NCI-H2107 (cell line): ENCODE measurements around the gene PITPNM3.

Source experiments
- DNase-seq: peaks from one replicate; lab custom pipeline; 2025; lab: John Stamatoyannopoulos, UW

The PITPNM3 gene

DNA sequence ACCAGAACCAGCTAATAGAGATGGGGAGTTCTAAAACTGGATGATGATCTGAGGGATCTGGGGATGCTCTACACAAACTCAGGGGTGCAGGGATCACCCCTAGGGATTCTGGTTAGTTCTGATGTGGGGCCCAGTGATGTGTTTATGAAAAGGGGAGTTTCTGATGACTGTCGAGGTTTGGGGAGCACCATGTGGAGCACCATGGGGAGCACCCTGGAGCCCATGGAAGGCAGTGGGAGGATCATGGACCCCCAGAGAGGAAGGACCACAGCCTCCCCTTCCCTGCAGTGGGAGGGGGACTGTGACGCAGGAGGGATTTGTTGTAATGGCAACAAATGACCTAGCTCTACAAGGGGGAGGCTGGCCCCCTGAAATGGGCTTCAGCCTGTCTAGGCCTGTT, 93.7 kb downstream of the PITPNM3 start:
- DNase-seq: no peak

DNA sequence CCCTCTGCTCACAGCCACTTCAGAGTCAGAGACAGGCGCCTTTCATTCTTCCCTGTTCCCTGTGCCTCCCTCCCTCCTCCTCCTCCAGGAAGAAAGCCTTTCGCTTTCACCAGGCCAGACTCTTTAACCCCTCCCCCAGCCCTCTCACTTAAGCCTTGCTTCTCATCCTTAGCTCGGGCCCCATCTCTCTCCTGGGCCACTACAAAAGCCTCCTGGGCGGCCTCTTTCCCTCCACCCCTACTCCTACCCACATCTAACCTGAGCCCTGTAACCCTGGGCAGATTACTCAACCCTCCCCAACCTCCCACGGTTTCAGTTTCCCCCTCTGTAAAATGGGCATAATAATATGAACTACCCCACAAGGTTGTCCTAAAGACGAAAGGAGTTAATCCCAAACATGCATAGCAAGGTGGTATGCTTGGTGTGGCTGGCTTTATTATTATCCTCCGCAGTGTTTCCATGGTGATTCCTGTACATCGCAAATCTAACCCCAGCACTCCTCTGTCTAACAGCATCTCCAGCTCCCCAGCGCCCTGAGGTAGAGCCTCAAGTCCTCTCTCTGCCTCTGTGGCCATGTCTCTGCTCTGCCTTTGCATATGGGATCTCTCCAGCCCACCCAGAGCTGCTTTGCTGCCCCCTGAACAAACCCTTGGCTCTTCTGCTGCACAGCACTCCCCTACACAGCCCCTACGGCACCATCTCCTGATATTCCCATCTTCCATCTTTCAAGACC, 94.4 kb downstream of the PITPNM3 start:
- no peak for DNase-seq

DNA sequence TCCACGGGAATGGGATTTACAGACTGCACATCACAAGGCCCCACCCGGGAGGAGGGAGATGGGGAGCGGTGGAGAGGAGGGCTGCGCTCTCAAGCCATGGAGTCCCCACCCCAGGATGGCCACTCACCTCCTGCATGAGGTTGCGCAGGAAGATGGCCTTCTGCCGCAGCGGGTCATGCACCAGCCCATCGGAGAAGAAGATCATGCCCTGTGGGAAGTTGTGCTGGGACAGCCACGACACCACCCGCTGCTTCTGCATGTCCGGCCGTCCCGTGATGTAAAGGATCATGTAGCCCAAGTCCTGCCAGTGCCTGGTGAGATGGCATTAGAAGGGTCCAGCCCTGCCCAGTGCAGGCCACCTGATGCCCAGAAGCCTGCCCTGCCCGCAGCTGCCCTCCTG, 95.1 kb downstream of the PITPNM3 start:
- DNase-seq: no peak

DNA sequence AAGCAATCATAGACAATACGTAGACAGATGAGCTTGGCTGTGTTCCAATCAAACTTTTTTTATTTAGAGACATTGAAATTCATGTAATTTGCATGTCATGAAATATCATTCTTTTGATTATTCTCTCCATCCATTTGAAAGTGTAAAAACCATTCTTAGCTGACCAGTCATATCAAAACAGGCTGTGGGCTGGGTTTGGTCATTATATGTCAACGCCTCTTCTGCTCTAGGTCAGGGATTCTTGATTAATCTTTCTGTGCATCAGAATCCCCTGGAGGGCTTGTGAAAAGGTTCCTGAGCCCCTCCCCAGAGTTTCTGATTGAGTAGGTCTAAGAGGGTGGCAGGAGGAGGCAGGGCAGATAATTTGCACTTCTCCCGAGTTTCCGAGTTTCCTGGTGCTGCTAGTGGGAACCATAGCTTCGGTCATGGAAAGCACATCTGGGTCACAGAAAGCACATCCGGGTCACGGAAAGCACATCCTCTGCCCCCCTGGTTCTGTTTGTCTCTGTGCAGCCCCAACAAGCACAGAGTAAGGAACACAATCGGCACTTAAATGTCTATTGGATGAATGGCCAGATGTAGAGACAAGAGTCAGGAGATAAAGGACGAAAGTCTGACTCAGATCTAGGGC, 95.7 kb downstream of the PITPNM3 start:
- DNase-seq: no peak

DNA sequence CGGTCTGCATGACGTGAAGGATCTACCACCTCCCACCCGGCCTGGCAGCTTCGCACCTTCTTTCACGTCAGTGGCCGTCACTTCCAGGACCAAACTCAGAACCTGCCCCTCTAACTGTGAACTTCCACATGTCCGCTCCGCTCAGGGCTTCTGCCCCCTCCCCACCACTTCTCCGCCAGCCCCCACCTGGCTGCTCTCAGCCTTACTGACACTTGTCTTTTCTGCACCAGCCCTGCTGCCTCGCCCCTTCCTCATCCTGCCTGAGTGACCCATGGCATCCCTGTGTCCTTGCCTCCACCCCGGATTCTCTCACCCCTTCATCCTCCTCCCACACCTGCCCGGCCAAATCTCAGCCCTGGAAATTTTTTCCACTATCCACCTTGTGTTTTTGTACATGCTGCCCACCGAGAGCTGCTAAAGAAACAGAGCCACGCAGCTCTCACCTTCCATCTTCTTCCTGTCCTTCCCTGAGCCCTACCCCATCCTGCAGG, 97.8 kb downstream of the PITPNM3 start:
- no peak for DNase-seq

DNA sequence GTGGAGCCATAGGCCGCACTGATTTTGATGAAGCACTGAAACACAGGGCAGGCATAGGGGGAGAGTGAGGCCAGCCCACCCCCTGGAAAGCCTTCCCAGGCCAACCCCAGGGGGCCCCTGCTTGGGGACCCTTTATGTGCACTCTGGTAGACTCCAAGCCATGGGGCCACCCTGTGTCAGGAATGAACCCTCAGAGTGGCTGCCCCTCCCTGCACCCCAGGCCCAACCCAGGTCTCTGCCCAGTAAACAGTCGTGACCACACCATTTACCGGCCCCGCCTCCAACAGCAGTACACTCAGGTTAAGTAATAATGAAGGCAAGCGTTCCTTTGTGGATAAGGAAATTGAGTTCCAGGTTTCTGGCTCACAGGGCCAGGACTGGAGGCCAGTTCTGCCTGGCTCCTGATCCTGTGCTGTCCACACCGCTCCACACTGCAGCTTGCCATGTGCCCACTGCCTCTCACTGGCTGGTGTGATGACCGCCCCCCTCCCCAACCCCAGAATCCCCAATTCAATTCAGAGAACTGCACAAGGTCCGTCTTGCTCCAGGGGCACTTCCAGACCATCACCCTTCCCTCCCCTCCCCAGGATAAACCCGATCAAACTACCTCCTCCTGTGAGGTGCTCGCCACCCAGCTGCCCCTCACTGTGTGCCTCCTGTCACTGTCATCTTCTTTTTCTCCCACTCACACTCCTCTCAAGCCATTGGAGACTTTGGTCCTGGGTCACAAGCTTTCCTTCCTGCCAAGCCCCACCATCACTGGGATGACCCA, 98.5 kb downstream of the PITPNM3 start:
- DNase-seq: no peak

DNA sequence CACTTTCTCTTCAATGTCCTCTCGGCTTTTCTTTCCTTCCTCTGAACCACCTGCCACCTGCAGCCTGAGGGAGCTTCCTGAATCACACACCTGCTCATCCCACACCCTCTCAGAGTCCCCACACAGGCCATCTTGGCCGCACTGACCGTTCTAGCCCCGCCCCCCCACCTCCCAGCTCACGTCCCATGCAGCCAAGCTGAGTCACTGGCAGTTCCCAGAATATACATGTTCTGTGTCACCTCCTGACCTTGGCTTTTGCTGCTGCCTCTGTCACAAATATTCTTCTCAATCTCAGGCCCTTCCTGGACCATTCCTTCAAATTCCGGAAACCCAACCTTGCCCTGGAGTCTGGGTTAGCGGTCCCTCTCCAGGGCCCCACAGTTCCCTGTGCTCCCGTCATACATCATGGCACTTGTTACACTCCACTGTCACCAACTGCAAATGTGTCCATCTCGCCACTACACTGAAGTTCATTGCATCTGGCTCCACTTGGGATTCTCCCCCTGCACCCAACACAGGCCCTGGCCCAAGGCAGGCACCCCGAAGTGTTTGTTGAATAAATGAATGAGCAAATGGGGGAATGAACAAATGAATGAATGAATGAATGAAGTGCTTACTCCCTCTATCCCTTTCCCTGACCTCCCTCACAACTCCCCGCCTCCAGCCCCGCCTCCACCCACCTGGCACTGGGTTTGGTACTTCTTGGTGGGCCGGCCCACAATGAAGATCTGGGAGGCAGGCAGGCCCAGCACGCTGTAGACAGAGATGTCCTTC, 99.3 kb downstream of the PITPNM3 start:
- no peak for DNase-seq

DNA sequence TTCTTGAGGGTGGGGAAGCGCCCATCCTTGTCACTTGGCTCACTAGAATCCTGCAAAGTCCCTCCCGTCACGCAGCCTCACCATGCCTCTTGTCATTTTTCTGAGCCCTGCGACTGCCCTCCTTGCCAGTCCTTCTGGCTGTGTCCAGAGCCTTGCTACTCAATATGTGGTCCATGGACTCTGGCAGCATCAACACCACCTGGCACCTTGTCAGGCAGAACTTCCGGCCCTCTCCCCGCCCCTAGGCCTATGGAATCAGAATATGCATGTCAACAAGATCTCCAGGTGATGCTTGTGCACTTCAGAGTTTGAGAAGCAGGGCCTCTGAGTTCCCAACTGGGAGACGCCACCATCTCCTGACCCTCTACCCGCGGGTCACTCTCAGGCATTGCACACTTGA, 100.0 kb downstream of the PITPNM3 start:
- DNase-seq: no peak

DNA sequence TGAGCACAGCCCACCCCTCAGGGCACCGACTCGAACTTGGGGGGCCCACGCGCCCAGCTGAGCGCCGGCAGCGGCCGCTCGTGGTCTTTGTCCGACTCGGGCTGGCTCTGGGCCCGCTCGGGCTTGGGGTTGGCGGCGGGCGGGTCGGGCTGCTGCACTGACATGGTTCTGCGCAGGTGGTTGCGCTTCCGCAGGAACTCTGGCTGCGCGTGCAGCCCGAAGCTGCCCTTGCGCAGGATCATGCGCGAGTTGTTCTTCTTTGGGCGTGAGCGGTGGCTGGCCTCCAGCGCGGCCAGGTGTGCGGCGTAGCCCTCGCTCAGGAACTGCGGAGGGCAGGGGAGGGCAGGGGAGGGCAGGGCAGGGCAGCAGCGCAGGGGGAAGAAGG, 101.0 kb downstream of the PITPNM3 start:
- no peak for DNase-seq

DNA sequence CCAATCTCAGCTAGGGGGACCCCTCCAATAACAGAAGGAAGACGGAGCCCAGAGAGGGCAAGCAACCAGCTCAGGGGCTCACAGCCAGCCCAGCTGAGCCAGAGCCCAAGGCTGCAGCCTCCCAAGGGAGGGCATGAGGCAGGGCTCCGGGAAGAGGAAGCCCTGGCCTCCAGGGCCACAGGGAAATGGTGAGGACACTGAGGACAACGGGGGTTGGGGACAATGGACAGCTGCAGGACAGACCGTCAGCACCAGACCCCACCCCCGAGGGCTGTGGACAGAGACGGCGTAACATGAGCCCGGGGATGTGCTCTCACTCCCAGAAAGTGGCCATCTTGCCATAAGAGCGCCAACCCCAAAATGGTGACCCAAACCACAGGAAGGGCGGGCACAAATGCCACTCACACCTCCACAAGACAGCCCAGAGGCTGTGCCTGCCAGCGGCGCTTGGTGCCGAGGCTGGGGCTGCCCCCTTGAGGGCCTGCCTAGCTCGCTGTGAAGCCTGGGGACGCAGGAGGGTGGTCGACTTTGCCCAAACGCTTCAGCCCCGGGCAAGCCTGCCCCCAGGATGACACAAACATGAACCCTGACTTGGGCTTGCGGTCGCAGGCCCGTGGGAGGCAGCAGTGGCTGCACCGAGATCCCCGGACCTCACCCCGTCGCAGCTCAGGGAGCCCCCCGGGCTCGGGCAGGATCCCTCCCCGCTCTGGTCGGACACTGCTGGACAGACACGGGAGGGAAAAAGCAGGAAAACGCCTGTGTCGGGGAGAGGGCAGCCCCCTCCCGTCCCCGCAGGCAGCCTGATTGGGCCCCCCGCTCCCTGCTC, 101.6 kb downstream of the PITPNM3 start:
- no peak for DNase-seq

DNA sequence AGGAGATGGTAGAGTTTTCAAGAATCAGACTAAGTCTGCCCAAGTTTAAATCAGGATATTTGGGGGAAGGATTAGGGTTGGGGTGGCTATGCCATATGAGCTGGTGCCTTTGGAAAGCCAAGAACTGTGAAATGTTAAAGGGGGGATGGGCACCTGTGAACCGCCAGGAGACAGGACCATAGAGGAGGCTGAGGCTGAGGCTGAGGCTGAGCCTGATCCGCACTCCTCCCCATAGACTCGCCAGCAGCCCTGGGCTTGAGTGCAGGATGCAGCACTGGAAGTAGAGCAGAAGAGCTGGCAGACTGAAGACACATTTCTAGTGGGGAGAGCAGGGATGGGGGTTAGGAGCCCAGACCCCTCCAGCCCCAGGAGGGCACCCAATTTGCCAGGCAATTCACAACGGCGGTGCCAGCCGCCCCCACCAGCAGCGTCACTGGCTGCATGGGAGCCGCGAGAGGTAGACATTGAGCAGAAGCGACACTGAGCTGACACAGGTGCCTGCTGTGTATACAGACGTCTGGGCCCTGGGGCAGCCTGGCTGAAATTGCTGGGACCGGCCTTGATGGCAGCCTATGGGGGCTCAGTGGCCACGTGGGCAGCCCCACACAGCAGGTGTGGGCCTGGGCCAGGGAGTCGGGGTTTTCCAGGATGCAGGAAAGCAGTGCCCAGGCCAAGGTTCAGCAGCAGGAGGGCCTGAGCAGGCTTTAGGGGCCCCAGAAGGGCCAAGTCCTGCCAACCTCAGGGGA, 102.9 kb downstream of the PITPNM3 start:
- no peak for DNase-seq

DNA sequence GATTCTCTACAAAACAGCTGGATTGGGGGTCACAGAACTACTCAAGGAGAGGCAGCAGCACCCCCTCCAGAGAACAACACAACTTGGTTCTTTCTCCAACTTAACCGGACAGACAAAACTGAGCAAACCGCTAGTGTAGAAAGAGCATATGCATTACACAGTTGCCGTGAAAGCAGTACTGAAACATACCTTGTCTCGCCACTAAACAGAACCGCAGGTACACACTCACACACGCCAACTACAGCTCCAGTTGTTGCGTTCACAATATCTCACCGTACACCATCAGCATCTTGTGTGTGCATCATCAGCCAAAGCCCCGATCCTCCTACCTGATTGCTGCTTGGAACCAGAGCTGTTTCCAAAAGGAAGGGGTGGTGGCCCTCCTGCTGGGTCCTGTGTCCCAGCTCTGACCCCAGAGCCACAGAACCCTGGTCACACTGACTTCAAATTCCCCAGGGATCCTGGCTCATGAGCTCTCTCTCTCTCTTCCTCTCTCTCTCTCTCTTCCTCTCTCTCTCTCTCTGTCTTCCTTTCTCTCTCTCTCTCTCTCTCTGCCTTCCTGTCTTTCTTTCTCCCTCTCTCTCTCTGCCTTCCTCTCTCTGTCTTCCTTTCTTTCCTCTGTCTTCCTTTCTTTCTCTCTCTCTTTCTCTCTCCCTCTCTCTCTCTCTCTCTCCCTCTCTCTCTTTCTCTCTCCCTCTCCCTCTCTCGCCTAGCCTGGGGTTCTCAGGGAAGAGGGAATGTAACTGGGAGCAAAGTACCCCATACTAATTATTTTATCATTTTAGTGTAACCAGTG, 103.7 kb downstream of the PITPNM3 start:
- no peak for DNase-seq

DNA sequence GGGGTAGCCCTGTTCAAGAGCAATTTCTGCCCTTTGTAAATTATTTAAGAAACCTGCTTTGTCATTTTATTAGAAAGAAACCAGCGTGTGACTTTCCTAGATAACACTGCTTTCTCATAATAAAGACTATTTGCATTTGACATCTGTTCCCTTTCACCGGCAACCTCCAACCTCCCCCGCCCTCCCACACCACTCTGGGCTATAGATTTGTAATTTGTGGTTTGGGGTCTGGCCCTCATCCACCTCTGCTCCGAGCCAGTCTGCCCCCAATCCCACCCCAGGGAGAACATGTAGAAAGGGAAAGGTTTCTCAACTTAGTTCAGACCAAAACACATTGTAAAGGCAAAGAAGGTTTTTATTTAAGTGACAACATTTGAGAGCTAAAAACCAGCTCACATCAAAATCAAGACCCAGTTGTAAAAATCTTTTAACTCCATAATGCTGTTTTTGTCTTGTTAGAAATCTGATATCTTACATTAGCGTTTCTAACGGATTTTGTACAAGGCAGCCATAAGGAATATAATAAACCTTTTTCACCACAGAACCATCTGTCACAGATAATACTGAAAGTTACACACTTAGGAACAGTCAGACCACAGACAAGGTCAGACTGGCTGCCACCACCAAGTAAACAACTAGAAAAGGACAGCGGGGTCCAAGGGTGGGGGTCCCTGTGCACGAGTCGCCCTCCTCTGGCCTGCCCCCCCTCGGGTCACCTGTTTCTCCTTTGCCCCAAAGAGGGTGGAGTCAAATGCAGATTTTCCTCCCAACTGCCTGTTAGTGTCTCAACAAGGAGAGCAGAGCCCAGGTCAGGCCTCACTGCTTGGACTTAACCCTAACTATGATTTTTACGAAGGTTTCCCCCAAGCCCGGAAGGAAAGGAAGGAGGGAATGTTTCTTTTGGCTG, 105.2 kb downstream of the PITPNM3 start:
- DNase-seq: no peak

DNA sequence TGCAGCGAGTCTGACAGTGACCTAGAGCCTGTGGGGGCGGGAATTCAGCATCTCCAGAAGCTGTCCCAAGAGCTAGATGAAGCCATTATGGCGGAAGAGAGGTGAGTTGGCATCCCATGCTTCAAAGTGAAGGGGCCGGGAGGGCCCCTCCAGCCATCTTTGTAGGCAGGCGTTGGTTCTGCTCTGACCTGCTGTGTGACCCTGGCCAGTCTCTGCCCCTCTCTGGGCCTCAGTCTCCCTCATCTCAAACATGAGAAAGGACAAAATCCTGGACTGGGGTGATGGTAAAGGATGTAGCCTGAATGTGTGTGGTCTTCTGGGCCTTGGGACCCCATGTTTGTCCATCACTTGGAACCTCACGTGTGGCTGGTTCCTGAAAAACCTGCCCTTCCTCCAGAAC, 107.0 kb downstream of the PITPNM3 start:
- DNase-seq: no peak

DNA sequence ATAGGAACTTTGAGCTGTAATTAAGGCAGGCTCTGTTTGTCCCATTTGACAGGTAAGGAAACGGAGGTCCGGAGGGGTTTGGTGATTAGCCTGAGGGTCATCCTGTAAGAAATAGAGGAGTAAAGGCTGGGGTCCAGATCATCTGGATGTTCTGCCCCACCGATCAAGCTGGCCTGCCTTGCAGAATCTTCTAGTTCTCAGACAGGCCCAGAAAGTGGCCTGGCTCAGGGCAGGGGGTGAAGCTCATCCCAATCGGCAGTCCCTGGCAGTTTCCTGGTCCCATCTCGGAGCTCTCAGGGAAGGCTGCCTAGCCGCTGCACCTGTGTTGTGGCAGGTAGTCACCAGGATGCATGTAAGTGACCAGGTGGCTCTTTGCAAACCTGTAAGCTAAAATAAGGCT, 107.9 kb downstream of the PITPNM3 start:
- DNase-seq: no peak

DNA sequence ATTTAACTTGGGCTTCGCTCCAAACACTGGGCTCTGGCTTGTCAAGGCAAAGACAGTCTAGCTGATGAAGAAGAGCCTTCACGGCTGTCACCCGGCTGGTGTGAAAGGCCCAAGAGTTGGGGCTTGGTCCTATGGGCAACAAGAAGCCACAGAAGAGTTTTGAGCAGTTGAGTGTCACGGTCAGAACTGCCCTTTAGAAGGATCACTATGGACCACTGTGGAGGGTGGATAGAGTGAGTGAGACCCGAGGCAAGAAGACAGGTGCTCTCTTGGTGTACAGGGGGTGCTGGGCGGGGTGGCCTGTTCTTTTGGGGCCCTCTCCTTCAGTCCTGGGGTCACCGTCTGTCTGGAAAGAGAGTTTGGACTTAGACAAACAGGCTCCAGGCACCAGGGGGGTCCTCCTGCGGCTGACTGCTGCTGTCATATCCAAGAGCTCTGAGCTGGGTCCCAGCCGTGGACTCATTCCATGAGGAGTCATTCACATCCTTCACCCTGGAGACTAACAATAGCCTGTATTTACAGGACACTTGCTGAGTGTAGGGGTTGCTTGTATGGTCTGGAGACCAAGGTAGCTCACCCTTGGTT, 109.7 kb downstream of the PITPNM3 start:
- DNase-seq: no peak

DNA sequence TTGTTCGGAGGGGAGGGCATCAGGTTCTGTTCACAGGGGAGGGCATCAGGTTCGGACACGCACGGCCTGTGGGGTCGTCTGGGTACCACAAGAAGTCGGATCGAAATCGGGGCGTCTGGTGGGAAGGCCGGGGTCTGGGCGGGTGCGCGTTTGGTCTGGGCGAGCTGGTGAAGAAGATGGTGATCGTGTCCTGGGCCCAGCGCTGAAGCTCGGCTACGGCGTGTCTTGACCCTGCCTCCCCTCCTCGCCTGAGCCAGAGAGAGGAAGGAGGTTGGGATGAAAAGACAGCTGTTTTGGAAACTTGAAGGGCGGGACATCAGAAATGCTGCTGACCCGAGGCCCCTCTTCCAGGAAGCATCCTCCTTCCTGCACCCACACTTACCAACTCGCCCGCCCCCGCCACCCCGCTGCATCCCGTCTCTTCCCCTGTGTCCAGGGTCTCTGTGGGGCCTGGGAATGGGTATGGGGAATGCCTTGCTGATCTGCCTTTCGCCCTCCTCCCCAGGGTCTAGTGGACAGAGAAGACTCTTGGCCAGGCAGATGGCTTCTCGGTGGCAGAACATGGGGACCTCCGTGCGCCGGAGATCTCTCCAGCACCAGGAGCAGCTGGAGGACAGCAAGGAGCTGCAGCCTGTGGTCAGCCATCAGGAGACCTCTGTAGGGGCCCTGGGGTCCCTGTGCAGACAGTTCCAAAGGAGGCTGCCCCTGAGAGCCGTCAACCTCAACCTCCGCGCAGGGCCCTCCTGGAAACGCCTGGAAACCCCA, 111.6 kb downstream of the PITPNM3 start:
- no peak for DNase-seq
